Naive B cell (primary cell): ENCODE results near the gene PIP5KL1. TPM values are rescaled to one million over a fixed set of nuclear protein-coding genes. Genes with fewer than 3 reads are reported as not detected.
A peak's percentile ranks its signal among the peaks of the same experiment; 100 is the strongest.

Source experiments
- ATAC-seq, 2 donors: fragments of 150-1000 bp; cut with Tn5 transposase; 2 replicates each; pipeline ENCODE4 v1.10.0; 2021; ENCODE audit warnings: low read depth in 2 of 2, mild to moderate bottlenecking in 2 of 2, moderate library complexity in 2 of 2
- DNase-seq: peaks from one replicate; pipeline ENCODE4 v3.0.0; 2022
- H3K27ac Mint-ChIP-seq, 6 donors: one replicate each; pipeline ENCODE4 v1.8.0; 2020 to 2022; ENCODE audit warnings: mild to moderate bottlenecking in 6 of 6, mixed read lengths in 6 of 6, moderate library complexity in 5 of 6, inconsistent platforms in 2 of 6
- H3K27me3 Mint-ChIP-seq, 3 donors: one replicate each; pipeline ENCODE4 v1.8.0; 2021 to 2022; ENCODE audit warnings: mixed read lengths in 3 of 3, mild to moderate bottlenecking in 1 of 3
- H3K36me3 Mint-ChIP-seq, 2 donors: one replicate each; pipeline ENCODE4 v1.8.0; 2020 to 2022; ENCODE audit warnings: mixed read lengths in 2 of 2, inconsistent platforms in 1 of 2, mild to moderate bottlenecking in 1 of 2
- H3K4me1 Mint-ChIP-seq, 3 donors: one replicate each; pipeline ENCODE4 v1.8.0; 2020 to 2022; ENCODE audit warnings: mixed read lengths in 3 of 3, inconsistent platforms in 1 of 3, mild to moderate bottlenecking in 1 of 3, moderate library complexity in 1 of 3
- H3K4me3 Mint-ChIP-seq, 8 donors: one replicate each; pipeline ENCODE4 v1.8.0; 2020 to 2022; ENCODE audit warnings: mild to moderate bottlenecking in 8 of 8, mixed read lengths in 8 of 8, moderate library complexity in 8 of 8, inconsistent platforms in 2 of 8
- H3K9me3 Mint-ChIP-seq, 7 donors: one replicate each; pipeline ENCODE4 v1.8.0; 2020 to 2022; ENCODE audit warnings: mixed read lengths in 7 of 7, mild to moderate bottlenecking in 5 of 7, inconsistent platforms in 2 of 7, moderate library complexity in 1 of 7
- polyA plus RNA-seq, 6 donors: library from polyadenylated mRNA; unstranded; fragments of 300-500 nt; fragmentation: Illumina TruSeq; gene quantifications; one replicate each; pipeline ENCODE4 v1.2.3, GENCODE V29; 2021; ENCODE audit warnings: low read depth in 6 of 6

Gene PIP5KL1
- polyA plus RNA-seq, 6 donors from 2014 or later = 0.73 to 1.0 TPM; not detected in 4

DNA sequence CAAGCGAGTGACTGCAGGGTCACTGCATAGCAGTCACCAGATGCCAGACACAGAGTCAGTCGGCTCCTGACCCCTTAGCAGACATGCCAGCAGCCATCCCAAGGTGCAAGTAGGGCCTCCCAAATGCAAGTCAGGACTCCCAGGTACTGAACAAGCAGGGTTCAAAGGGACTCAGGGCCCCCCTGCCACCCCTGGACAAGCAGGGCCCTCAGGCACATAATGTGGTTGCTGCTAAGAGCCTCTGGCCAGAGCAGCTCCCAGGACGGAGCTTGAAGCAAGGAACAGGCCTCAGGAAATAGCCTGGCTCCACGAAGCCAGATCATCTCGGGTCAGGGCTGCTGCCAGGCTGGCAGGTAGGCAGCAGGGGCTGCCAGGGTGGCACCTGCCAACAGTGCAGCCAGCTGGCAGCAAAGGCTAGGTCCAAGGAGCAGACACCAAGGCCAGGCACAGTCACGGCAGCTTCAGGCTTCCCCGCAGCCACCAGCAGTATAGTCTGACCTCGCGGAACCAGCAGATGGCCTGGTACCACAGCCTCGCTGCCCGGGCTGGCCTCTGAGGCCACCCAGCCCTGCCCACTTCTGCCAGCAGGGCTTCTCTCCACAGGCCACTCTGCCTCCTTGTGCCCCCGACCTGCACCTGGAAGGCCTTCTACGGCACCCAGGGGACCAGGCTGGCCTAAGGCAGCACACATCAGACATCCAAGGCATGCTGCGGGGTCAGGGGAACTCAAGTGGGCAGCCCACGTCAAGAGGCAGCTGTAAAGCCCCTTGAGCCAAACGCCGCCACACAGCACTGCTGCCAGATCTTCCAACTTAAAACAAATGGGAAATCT is 42.8 kb upstream of the PIP5KL1 start:
- peaks cover 0 to under 1% (median 0%) of the 10 kb centered on the region in 7 donors for H3K9me3 Mint-ChIP-seq

GRCh38 chr9:127972236-127972871 is 41.8 kb upstream of the PIP5KL1 start:
- DNase-seq (no peak), ATAC-seq (no peak)
- peak overlapping the region; percentile 95 to 98 (median 97) for H3K27ac Mint-ChIP-seq
- peak overlapping the region in 5 of 8 donors; percentile 32 to 79 (median 63) for H3K4me3 Mint-ChIP-seq
- no peaks in the 10 kb centered on the region for H3K36me3 Mint-ChIP-seq
- peaks cover 0 to 2% (median 0%) of the 10 kb centered on the region in 7 donors for H3K9me3 Mint-ChIP-seq
- no peaks in the 10 kb centered on the region for H3K27me3 Mint-ChIP-seq
- peaks cover 73 to 98% (median 94%) of the 10 kb centered on the region in 3 donors for H3K4me1 Mint-ChIP-seq

More for the DNA sequence above, 42.8 kb upstream of the PIP5KL1 start:
- Mint-ChIP-seq H3K4me3 (peak overlapping the region in 5 of 8 donors; percentile 29 to 92 (median 56)), H3K27me3 (no peaks in the 10 kb centered on the region), H3K27ac (peak overlapping the region in 5 of 6 donors; percentile 24 to 97 (median 87)), H3K36me3 (no peaks in the 10 kb centered on the region), H3K4me1 (peaks cover 63 to 97% (median 88%) of the 10 kb centered on the region in 3 donors)
- DNase-seq (no peak), ATAC-seq (no peak)

DNA sequence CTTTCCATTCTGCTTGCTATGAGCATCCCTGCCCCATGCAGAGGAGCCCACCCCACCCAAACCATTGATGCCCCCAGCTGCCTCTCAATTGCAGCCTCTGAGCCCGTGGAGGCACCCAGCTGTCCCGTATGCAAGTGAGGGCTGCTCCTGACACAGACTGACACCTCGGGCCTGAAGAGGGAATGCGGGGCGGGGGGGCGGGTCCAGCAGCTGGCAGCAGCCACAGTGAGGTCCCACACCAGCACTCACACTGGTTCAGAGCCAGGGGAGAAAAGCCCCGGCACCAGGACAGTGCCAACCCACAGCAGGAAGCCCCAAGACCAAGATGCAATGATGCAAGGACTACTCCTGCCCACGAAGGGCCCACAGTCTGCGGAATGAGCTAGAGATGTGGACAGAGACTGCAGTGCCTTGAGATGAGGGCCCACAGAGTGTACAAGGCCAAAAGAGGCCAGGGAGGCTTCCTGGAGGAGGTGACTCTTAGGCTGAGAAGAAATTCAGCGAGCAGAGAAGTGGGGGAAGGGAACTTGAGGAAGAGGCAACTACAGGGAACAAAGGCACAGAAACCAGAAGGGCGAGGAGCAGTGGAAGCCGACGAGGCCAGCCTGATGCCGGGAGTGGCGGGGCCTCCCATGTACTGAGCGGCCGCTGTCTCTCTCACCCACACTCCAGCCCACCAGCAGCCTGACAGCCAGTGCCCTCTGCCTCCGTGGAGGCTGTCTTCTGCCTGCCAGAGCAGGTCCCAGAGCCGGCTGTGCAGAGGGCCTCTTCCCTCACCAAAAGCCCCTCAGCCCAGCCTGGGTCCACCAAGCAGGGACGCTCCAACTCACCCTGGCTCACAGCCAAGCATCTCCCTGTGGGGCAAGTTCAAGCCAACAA is 41.0 kb upstream of the PIP5KL1 start:
- peak; percentile 34 for DNase-seq
- H3K4me3 Mint-ChIP-seq = peak overlapping the region; percentile 23 to 88 (median 78)
- H3K27me3 Mint-ChIP-seq = no peaks in the 10 kb centered on the region
- H3K27ac Mint-ChIP-seq = peak overlapping the region; percentile 96 to 99 (median 98)
- H3K36me3 Mint-ChIP-seq = no peaks in the 10 kb centered on the region
- peaks cover 76 to 98% (median 94%) of the 10 kb centered on the region in 3 donors for H3K4me1 Mint-ChIP-seq
- peak; percentile 20 to 27 for ATAC-seq
- peaks cover 0 to 2% (median 0%) of the 10 kb centered on the region in 7 donors for H3K9me3 Mint-ChIP-seq

DNA sequence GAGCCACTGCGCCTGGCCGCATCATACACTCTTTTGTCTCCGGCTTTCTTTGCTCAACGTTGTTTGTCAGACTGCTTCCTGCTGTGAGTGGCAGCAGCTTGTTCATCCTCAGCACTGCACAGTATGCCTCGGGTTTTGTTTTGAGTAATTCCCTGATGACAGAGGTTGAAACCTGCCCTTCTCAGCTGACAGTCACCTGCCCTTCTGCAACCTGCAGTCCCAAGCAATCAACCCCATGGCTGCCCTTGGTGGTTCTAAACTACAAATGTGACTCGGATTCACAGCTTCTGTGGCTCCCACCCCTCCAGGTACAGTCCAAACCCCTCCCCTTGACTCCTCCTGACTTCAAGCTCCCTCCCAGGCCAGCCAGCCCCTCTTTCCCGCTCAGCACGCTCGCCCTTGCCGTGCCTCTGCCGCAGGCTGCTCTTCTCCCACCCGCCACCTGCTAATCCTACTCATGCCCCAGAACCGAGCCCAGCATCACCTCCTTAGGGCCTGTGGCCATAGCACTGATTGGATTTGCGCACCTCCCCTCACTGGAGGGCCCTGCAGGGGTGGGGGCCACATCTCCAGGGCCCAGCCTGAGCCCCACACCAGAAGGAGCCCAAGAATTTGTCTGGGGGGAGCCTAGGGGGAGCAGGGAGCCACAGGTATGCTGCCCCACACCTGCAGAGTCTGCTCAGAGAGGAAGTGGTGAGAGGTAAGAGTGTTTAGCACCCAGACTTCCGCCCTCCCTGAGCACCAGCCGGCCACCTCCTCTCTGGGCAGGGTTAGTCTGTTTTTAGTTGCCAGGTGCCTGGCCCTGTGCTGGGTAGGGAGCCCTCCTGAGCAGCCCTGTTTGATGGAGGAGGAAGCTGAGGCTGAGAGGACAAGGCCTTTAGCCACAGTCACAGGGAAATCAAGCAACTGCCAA is 40.1 kb upstream of the PIP5KL1 start:
- Mint-ChIP-seq H3K9me3 (peaks cover 0 to 2% (median 0%) of the 10 kb centered on the region in 7 donors), H3K36me3 (no peaks in the 10 kb centered on the region), H3K27ac (peak overlapping the region; percentile 96 to 99 (median 98)), H3K4me1 (peaks cover 71 to 96% (median 86%) of the 10 kb centered on the region in 3 donors), H3K27me3 (no peaks in the 10 kb centered on the region), H3K4me3 (peak overlapping the region; percentile 45 to 88 (median 78))
- ATAC-seq = peak; percentile 74 to 77
- peak; percentile 66 for DNase-seq

DNA sequence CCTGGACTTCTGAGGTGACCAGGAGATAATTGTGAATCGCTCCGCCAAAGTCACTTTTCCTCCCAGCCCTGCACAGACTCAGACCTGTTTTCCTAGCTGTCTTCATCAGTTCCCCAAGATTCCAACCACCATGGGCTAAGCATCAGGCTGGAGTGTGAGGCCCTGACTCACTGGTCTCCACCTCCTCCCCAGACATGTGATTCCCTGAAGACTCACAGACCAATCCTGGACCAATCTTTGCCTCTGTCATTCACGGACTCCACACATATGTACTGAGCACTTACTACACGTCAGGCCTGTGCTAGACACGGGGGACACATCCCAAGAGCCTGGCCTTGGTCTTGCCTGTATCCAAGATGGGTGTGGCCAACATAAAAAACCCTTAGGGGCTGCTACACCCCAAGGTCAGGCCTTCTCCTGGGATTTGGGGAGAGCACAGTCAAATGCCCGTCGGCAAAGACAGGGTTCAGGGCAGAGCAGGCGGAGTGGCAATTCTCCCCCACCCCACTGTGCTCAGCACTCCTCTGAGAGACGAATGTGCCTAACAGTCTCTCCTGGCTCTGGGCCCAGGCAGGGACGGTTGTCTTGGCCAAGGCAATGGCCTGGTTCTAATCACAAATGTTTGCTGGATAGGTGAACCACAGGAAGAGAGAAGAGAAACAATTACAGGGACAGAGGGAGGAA is 38.3 kb upstream of the PIP5KL1 start:
- peaks cover 66 to 93% (median 77%) of the 10 kb centered on the region in 3 donors for H3K4me1 Mint-ChIP-seq
- peak overlapping the region; percentile 88 to 99 (median 97) for H3K27ac Mint-ChIP-seq
- H3K9me3 Mint-ChIP-seq = peaks cover 0 to 2% (median 0%) of the 10 kb centered on the region in 7 donors
- peak overlapping the region in 4 of 8 donors; percentile 10 to 82 (median 12) for H3K4me3 Mint-ChIP-seq
- no peaks in the 10 kb centered on the region for H3K36me3 Mint-ChIP-seq
- no peak for DNase-seq
- ATAC-seq = no peak
- no peaks in the 10 kb centered on the region for H3K27me3 Mint-ChIP-seq

- no peaks in the 10 kb centered on the region for H3K27me3 Mint-ChIP-seq
- H3K4me1 Mint-ChIP-seq = peaks cover 70 to 93% (median 82%) of the 10 kb centered on the region in 3 donors
- H3K27ac Mint-ChIP-seq = peak overlapping the region in 5 of 6 donors; percentile 88 to 97 (median 91)
- DNase-seq (no peak), ATAC-seq (no peak)
- peak overlapping the region in 1 of 8 donors; percentile 29 for H3K4me3 Mint-ChIP-seq
- peaks cover 0 to 2% (median 0%) of the 10 kb centered on the region in 7 donors for H3K9me3 Mint-ChIP-seq
- no peaks in the 10 kb centered on the region for H3K36me3 Mint-ChIP-seq
Observed at GRCh38 chr9:127968042-127968441, 37.5 kb upstream of the PIP5KL1 start.

DNA sequence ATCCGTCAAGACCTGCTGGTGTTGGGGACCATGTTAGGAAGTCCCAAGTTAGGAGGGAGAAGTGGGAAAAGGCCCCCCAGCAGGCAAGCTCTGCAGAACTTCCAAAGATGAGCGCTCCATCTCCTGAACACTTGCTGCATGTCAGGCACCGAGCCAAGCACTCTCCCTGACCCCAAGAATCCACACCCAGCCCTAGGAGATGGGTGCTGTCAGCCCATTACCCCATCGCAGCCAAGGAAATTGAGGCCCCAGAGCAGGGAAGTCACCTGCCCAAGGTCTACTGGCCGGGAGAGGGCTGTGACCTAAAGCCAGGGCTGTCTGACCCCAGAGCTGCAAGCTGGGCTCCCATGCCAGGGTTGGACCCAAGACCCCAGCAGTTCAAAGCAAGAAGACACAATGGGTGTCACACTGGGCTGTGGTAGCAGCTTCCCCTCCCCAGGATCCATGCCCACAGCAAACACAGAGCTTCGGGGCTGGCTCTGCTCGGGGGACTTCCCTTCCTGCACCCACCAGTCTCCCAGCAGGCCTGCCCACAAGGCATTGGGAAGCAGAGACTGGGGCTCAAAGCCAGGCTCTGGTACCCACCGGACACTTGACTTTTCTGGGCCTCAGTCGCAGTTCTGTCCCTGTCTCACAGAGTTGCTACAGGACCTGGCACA is 36.7 kb upstream of the PIP5KL1 start:
- Mint-ChIP-seq H3K4me1 (peaks cover 67 to 93% (median 79%) of the 10 kb centered on the region in 3 donors), H3K4me3 (peak overlapping the region in 3 of 8 donors; percentile 45 to 80 (median 69)), H3K36me3 (no peaks in the 10 kb centered on the region), H3K9me3 (peaks cover 0 to 2% (median 0%) of the 10 kb centered on the region in 7 donors), H3K27me3 (no peaks in the 10 kb centered on the region), H3K27ac (peak overlapping the region in 4 of 6 donors; percentile 26 to 97 (median 66))
- no peak for DNase-seq
- no peak for ATAC-seq

DNA sequence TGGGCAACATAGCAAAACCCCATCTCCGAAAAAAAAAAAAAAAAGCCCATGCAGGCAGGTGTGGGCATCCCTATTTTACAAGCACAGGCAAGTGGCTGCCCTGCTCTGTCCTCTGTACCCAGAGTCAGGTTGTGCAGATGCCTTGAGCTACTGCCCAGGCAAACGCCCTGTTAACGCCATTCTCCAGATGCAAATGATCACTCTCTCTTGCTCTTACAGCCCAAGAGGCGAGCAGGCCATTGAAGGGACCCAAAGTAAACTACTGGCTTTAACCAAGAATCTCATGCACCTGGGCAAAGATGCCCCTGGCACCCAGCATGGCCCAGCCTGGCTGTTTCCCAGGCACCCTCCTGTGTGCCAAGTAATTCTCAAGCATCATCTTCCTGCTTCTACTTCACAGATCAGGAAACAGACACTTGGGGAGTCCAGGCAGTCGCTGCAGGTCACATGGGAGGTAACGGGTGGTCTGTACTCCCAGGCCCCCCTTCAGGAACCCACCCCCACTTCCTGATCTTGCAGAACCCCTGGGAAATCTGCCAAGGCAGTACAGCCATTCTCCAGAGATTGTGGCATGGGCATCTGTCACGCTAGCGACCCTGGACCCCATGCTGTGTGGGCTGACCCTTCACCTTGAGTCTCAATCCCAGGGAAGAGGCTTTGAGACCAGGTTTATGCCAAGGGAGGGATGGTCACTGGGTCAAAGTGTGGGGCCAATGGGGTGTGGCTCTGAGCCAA is 36.0 kb upstream of the PIP5KL1 start:
- Mint-ChIP-seq H3K4me3 (peak overlapping the region in 3 of 8 donors; percentile 8 to 74 (median 69)), H3K27me3 (no peaks in the 10 kb centered on the region), H3K27ac (peak overlapping the region in 4 of 6 donors; percentile 44 to 97 (median 84)), H3K9me3 (peaks cover 0 to 2% (median 0%) of the 10 kb centered on the region in 7 donors), H3K36me3 (peaks cover 0 to 3% of the 10 kb centered on the region in 2 donors), H3K4me1 (peaks cover 62 to 93% (median 78%) of the 10 kb centered on the region in 3 donors)
- DNase-seq (no peak), ATAC-seq (no peak)

DNA sequence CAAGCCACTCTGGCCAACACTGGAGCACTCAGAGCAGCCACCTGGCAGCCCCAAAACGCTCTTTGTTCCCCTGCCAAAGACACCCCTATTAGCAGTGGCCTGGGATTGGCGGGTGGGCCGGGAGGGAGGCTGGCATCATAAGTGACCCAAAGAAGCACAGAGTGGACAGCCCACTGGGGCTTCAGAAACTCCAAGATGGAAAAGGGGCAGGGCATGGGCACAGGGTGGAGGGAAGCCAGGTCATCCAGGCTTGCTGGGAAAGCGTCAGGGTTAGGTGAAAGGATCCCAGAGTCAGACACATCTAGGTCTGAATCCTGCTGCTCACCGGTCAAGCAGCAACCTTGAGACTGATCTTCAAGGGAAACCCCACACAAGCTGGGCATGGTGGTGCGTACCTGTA is 35.4 kb upstream of the PIP5KL1 start:
- Mint-ChIP-seq H3K4me1 (peaks cover 62 to 94% (median 78%) of the 10 kb centered on the region in 3 donors), H3K27ac (peak overlapping the region in 4 of 6 donors; percentile 44 to 90 (median 70)), H3K9me3 (peaks cover 0 to 2% (median 0%) of the 10 kb centered on the region in 7 donors), H3K27me3 (no peaks in the 10 kb centered on the region), H3K4me3 (peak overlapping the region in 1 of 8 donors; percentile 40), H3K36me3 (peaks cover 0 to 9% of the 10 kb centered on the region in 2 donors)
- DNase-seq = no peak
- ATAC-seq = no peak

GRCh38 chr9:127963359-127964064 is 32.9 kb upstream of the PIP5KL1 start:
- H3K4me3 Mint-ChIP-seq = peak overlapping the region in 2 of 8 donors; percentile 20 to 55
- DNase-seq (no peak), ATAC-seq (no peak)
- H3K9me3 Mint-ChIP-seq = peaks cover 0 to 2% (median 0%) of the 10 kb centered on the region in 7 donors
- peaks cover 61 to 94% (median 74%) of the 10 kb centered on the region in 3 donors for H3K4me1 Mint-ChIP-seq
- H3K36me3 Mint-ChIP-seq = peaks cover 0 to 9% of the 10 kb centered on the region in 2 donors
- no peaks in the 10 kb centered on the region for H3K27me3 Mint-ChIP-seq
- H3K27ac Mint-ChIP-seq = peak overlapping the region in 3 of 6 donors; percentile 9 to 90 (median 78)
